Esophagus squamous epithelium (tissue), 5 donors: ENCODE results near the gene LINGO3. TPM values are rescaled to one million over a fixed set of nuclear protein-coding genes. Genes with fewer than 3 reads are reported as not detected.

ENCODE experiments used
- DNase-seq: peaks from one replicate; lab custom pipeline; 2025; lab: John Stamatoyannopoulos, UW
- H3K27ac ChIP-seq, 4 donors: fragments of 200-600 bp; sonication (generic); one replicate each; pipeline ENCODE4 v1.5.1; 2016 to 2019; ENCODE audit warnings: mild to moderate bottlenecking in 1 of 4
- H3K27me3 ChIP-seq, 4 donors: fragments of 200-600 bp; sonication (generic); 1 replicate in 3 of 4; 2 replicates in 1 of 4; pipeline versions ENCODE4 v1.5.1 to v1.6.0; 2017 to 2021; ENCODE audit warnings: antibody characterized with exemption in 1 of 4
- H3K36me3 ChIP-seq, 3 donors: fragments of 200-600 bp; sonication (generic); one replicate each; pipeline ENCODE4 v1.5.1; 2016 to 2019
- H3K4me1 ChIP-seq, 3 donors: fragments of 200-600 bp; sonication (generic); one replicate each; pipeline ENCODE4 v1.5.1; 2017 to 2019
- H3K4me3 ChIP-seq, 4 donors: fragments of 200-600 bp; sonication (generic); 1 replicate in 3 of 4; 2 replicates in 1 of 4; pipeline ENCODE4 v1.5.1; 2016 to 2019; ENCODE audit warnings: mild to moderate bottlenecking in 2 of 4, moderate library complexity in 1 of 4
- H3K9me3 ChIP-seq, 3 donors: fragments of 200-600 bp; sonication (generic); one replicate each; pipeline ENCODE4 v1.5.1; 2016 to 2019
- POLR2A ChIP-seq, 4 donors: fragments of 450-650 bp; IDR thresholded peaks; one replicate each; pipeline ENCODE4 v1.6.1; 2017; ENCODE audit warnings: antibody characterized with exemption in 4 of 4, mild to moderate bottlenecking in 4 of 4, moderate library complexity in 3 of 4
- WGBS, 2 donors: methylation state at CpG; one replicate each; pipeline ENCODE4 v1.1.5; 2018; 5-methylcytosine and 5-hydroxymethylcytosine counted together
- intact Hi-C: fragments of 100-400 bp; cut with DNase I; formaldehyde crosslinking; loops from one replicate; pipeline ENCODE4 v1.15.0; 2022
- total RNA-seq, 4 donors: library from RNA; depleted of rRNA; stranded (reverse); fragments of >200 nt; gene quantifications; one replicate each; pipeline ENCODE4 v1.1.0, GENCODE V29; 2016
- TF ChIP-seq, protein P1 (sequence below), 6 experiments: fragments of 450-650 bp in 4 of 6; fragments of 200-600 bp in 2 of 6; sonication (generic) in 2 of 6; IDR thresholded peaks; one replicate each; pipeline ENCODE4 v1.5.1; 2016 to 2019; ENCODE audit warnings: antibody characterized with exemption in 6 of 6, mild to moderate bottlenecking in 4 of 6, moderate library complexity in 4 of 6
- donor health status: DM: yes; HTN: yes; CAD: no.

Gene LINGO3
- total RNA-seq, 4 donors from 2014 or later: 0.09 TPM; not detected in 3

DNA sequence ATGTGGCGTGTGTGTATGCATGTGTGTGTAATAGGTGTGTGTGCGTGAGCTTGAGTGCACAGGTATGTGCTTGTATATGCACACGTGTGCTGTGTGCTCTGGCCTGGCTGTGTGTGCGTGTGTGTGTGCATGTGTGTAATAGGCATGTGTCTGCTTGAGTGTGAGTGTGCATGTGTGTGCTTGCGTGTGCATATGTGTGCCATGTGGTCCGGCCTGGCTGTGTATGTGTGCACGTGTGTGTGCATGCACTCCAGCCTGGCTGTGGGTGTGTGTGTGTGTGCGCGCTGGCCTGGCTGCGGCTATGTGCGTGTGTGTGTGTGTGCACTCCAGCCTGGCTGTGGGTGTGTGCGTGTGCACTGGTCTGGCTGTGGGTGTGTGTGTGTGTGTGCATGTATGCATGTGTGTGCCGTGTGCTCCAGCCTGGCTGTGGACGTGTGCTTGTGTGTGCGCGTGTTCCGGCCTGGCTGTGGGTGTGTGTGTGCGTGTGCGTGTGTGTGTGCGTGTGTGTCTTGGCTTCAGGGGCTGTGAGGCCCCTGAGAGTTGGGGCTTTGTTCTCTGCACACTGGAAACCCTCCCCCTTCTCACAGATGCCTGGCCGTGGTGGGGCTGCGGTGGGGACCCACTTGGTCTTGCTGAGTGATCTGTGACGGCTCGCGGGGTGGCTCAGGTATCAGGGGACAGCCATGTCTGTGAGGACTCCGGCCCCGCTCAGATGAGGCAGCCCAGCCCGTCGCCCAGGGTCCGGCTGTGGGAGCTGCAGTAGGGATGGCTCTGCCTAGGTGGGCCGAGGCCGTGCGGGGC, 28.8 kb upstream of the LINGO3 start:
- H3K36me3 ChIP-seq: peaks cover 0 to 57% (median 12%) of the 10 kb centered on the region in 3 donors
- H3K9me3 ChIP-seq: no peaks in the 10 kb centered on the region
- H3K27ac ChIP-seq: no peak overlapping the region
- no peaks in the 10 kb centered on the region for H3K27me3 ChIP-seq
- no peak overlapping the region for H3K4me3 ChIP-seq
- TF ChIP-seq, protein P1, sequence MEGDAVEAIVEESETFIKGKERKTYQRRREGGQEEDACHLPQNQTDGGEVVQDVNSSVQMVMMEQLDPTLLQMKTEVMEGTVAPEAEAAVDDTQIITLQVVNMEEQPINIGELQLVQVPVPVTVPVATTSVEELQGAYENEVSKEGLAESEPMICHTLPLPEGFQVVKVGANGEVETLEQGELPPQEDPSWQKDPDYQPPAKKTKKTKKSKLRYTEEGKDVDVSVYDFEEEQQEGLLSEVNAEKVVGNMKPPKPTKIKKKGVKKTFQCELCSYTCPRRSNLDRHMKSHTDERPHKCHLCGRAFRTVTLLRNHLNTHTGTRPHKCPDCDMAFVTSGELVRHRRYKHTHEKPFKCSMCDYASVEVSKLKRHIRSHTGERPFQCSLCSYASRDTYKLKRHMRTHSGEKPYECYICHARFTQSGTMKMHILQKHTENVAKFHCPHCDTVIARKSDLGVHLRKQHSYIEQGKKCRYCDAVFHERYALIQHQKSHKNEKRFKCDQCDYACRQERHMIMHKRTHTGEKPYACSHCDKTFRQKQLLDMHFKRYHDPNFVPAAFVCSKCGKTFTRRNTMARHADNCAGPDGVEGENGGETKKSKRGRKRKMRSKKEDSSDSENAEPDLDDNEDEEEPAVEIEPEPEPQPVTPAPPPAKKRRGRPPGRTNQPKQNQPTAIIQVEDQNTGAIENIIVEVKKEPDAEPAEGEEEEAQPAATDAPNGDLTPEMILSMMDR (IDR thresholded peaks at IDR 0.05): no peak
- no peak for TF ChIP-seq POLR2A (IDR thresholded peaks at IDR 0.05)
- 87 to 90% methylated on average over 12 to 17 of the region's 33 CpGs for WGBS, 2 donors
- DNase-seq: no peak
- H3K4me1 ChIP-seq: peaks cover 8 to 35% (median 9%) of the 10 kb centered on the region in 3 donors
- intact Hi-C loops: no loop called here

DNA sequence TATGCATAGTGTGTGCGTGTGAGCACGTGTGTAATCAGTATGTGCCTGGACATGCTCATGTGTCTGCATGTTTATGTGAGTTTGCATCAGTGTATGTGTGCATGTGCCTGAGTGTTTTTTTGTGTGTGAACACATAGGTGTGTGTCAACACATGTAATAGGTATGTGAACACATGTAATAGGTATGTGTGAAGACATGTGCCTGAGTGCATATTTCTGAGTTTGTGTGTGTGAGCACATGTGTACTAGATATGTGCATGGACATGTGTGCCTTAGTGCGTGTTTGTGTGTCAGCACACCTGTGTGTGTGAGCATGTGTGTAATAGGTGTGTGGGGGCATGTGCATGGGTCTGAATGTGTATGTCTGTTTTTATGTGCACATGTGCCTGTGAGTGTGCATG, 27.9 kb upstream of the LINGO3 start:
- Histone ChIP-seq H3K9me3 (no peaks in the 10 kb centered on the region), H3K27me3 (no peaks in the 10 kb centered on the region), H3K27ac (no peak overlapping the region), H3K4me3 (no peak overlapping the region), H3K4me1 (peaks cover 6 to 35% (median 17%) of the 10 kb centered on the region in 3 donors), H3K36me3 (peaks cover 0 to 48% (median 12%) of the 10 kb centered on the region in 3 donors)
- WGBS, 2 donors: 78 to 89% methylated on average over 3 of the region's 3 CpGs
- intact Hi-C loops: no loop called here
- no peak for TF ChIP-seq POLR2A (IDR thresholded peaks at IDR 0.05)
- TF ChIP-seq, protein P1 (IDR thresholded peaks at IDR 0.05): no peak
- DNase-seq: no peak

DNA sequence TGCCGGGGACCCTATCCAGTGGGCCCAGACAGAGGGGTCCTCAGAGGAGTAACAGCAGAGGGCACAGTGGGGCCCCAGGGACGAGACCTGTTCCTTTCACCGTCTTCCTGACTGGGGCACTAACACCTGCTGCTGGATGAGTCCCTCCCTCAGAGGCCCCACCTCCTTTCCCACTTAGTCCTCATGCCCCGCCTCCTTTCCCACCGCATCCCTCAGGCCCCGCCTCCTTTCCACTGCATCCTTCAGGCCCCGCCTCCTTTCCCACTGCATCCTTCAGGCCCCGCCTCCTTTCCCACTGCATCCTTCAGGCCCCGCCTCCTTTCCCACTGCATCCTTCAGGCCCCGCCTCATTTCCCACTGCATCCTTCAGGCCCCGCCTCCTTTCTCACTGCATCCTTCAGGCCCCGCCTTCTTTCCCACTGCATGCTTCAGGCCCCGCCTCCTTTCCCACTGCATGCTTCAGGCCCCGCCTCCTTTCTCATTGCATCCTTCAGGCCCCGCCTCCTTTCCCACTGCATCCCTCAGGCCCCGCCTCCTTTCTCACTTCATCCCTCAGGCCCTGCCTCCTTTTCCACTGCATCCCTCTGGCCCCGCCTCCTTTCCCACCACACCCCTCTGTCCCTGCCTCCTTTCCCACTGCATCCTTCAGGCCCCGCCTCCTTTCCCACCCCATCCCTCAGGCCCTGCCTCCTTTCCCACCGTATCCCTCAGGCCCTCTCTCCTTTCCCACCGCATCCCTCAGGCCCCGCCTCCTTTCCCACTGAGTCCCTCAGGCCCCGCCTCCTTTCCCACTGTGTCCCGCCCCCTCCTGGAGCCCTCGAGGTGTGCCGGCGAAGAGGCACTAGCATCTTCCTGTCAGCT, 27.3 kb upstream of the LINGO3 start:
- H3K27me3 ChIP-seq: no peaks in the 10 kb centered on the region
- WGBS, 2 donors: 92% methylated on average over 24 to 26 of the region's 26 CpGs
- H3K9me3 ChIP-seq: no peaks in the 10 kb centered on the region
- DNase-seq: no peak
- peaks cover 0 to 42% (median 9%) of the 10 kb centered on the region in 3 donors for H3K36me3 ChIP-seq
- intact Hi-C loops: no loop called here
- H3K27ac ChIP-seq: no peak overlapping the region
- TF ChIP-seq, protein P1 (IDR thresholded peaks at IDR 0.05): no peak
- no peak for TF ChIP-seq POLR2A (IDR thresholded peaks at IDR 0.05)
- H3K4me1 ChIP-seq: peaks cover 5 to 41% (median 18%) of the 10 kb centered on the region in 3 donors
- no peak overlapping the region for H3K4me3 ChIP-seq

DNA sequence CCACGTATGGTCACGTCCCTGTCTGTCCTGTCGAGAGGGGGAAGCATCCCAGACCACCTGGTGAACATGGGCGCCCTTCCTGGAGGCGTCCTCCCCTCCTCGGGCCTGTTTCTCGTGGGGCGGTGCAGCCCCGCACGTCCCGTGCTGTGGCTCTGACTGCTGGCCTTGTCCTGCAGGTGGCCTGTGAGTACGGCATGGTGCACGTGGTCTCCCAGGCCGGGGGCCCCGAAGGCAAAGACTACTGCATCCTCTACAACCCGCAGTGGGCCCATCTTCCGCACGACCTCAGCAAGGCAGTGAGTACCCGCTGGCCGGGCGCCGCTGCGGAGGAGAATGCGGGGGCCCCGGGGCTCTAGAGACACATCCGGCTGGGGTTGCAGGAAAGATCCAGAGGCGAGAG, 26.5 kb upstream of the LINGO3 start:
- no peak for DNase-seq
- 87 to 98% methylated on average over 3 to 8 of the region's 27 CpGs for WGBS, 2 donors
- H3K36me3 ChIP-seq: peaks cover 0 to 34% (median 1%) of the 10 kb centered on the region in 3 donors
- no peaks in the 10 kb centered on the region for H3K9me3 ChIP-seq
- intact Hi-C loops: no loop called here
- no peak overlapping the region for H3K4me3 ChIP-seq
- no peak for TF ChIP-seq POLR2A (IDR thresholded peaks at IDR 0.05)
- TF ChIP-seq, protein P1 (IDR thresholded peaks at IDR 0.05): no peak
- no peak overlapping the region for H3K27ac ChIP-seq
- peaks cover 10 to 49% (median 24%) of the 10 kb centered on the region in 3 donors for H3K4me1 ChIP-seq
- H3K27me3 ChIP-seq: no peaks in the 10 kb centered on the region
